Psoas muscle (tissue), 8 donors: ENCODE data around the gene C1QTNF8. TPM values are rescaled to one million over a fixed set of nuclear protein-coding genes. Genes with fewer than 3 reads are reported as not detected.

Experiments
- ATAC-seq, 4 donors: fragments of 200-7000 bp; cut with Tn5 transposase; one replicate each; pipeline ENCODE4 v1.9.1; 2020; ENCODE audit warnings: moderate library complexity in 3 of 4, mild to moderate bottlenecking in 2 of 4
- DNase-seq, 2 donors: peaks; one replicate each; pipeline ENCODE4 v3.0.0-alpha.2; 2020
- H3K27ac ChIP-seq: fragments of 200-600 bp; one replicate; pipeline ENCODE4 v1.8.0; 2022
- H3K27me3 ChIP-seq, 3 donors: fragments of 200-600 bp in 1 of 3; one replicate each; pipeline versions ENCODE4 v1.6.1 to v1.8.0; 2013 to 2022; ENCODE audit warnings: low read length in 2 of 3, mild to moderate bottlenecking in 2 of 3, moderate library complexity in 1 of 3; ENCODE audit not compliant: insufficient read depth in 3 of 3
- H3K36me3 ChIP-seq, 2 donors: fragments of 200-600 bp in 1 of 2; one replicate each; pipeline versions ENCODE4 v1.6.1 to v1.8.0; 2013 to 2022; ENCODE audit warnings: low read depth in 1 of 2, mild to moderate bottlenecking in 1 of 2, moderate library complexity in 1 of 2; ENCODE audit not compliant: insufficient read depth in 1 of 2
- H3K4me1 ChIP-seq: fragments of 200-600 bp; one replicate; pipeline ENCODE4 v1.8.0; 2022
- H3K4me3 ChIP-seq: fragments of 200-600 bp; one replicate; pipeline ENCODE4 v1.8.0; 2022; ENCODE audit warnings: mild to moderate bottlenecking
- H3K9me3 ChIP-seq: fragments of 200-600 bp; one replicate; pipeline ENCODE4 v1.8.0; 2022
- WGBS, 3 donors: extraction: QIAGEN DNeasy Blood & Tissue Kit; methylation state at CpG; one replicate each; pipeline versions ENCODE4 v1.1.6 to v1.1.7; 2013; 5-methylcytosine and 5-hydroxymethylcytosine counted together
- intact Hi-C, 2 donors: fragments of 100-400 bp; cut with DNase I; formaldehyde crosslinking; loops; one replicate each; pipeline versions ENCODE4 v1.11.0 to v1.14.2; 2022
- polyA plus RNA-seq, 3 donors: library from polyadenylated mRNA; stranded (reverse); fragments of 200-250 nt; gene quantifications; one replicate each; pipeline ENCODE4 v1.2.3, GENCODE V29; 2013
- total RNA-seq, 4 donors: library from RNA; stranded (reverse); fragmentation: NEBNext Ultra II Directional in 2 of 4; extraction: Animal tissue kit (Norgen Biotek cat#: 25700) in 2 of 4; gene quantifications; one replicate each; pipeline versions ENCODE4 v1.2.1 to v1.2.4, GENCODE V29; 2021 to 2023
- TF ChIP-seq, protein P1 (sequence below): fragments of 200-600 bp; IDR thresholded peaks from one replicate; pipeline ENCODE4 v1.8.0; 2022; ENCODE audit warnings: antibody characterized with exemption
- donor health status: healthy with polysubstance abuse.
- donor health status: DM: no; HTN: no; CAD: no; lungs with moderate emphysema.
- donor health status: Bipolar disorder and iron deficiency.
- donor health status: healthy.
- donor health status: DM: yes; HTN: yes; CAD: no.
- donor health status: DM: no; HTN: no; CAD: no.
- donor health status: DM: no; HTN: no; CAD: no.
- donor health status: DM: yes; HTN: yes; CAD: no.

Gene C1QTNF8
- total and polyA plus RNA-seq, 7 donors, result not detected

DNA sequence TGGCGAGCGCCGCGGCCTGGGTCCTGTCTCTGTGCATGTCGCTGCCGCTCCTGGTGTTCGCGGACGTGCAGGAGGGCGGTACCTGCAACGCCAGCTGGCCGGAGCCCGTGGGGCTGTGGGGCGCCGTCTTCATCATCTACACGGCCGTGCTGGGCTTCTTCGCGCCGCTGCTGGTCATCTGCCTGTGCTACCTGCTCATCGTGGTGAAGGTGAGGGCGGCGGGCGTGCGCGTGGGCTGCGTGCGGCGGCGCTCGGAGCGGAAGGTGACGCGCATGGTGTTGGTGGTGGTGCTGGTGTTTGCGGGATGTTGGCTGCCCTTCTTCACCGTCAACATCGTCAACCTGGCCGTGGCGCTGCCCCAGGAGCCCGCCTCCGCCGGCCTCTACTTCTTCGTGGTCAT lies 16.7 kb downstream of the C1QTNF8 start:
- H3K36me3 ChIP-seq, result no peaks in the 10 kb centered on the region
- TF ChIP-seq, protein P1, sequence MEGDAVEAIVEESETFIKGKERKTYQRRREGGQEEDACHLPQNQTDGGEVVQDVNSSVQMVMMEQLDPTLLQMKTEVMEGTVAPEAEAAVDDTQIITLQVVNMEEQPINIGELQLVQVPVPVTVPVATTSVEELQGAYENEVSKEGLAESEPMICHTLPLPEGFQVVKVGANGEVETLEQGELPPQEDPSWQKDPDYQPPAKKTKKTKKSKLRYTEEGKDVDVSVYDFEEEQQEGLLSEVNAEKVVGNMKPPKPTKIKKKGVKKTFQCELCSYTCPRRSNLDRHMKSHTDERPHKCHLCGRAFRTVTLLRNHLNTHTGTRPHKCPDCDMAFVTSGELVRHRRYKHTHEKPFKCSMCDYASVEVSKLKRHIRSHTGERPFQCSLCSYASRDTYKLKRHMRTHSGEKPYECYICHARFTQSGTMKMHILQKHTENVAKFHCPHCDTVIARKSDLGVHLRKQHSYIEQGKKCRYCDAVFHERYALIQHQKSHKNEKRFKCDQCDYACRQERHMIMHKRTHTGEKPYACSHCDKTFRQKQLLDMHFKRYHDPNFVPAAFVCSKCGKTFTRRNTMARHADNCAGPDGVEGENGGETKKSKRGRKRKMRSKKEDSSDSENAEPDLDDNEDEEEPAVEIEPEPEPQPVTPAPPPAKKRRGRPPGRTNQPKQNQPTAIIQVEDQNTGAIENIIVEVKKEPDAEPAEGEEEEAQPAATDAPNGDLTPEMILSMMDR, result no peak
- H3K9me3 ChIP-seq, result peaks cover 4% of the 10 kb centered on the region
- no peak overlapping the region for H3K4me3 ChIP-seq
- H3K4me1 ChIP-seq, result no peaks in the 10 kb centered on the region
- peaks cover 0 to 91% (median 43%) of the 10 kb centered on the region in 3 donors for H3K27me3 ChIP-seq
- no peak overlapping the region for H3K27ac ChIP-seq
- intact Hi-C loops, result no loop called here
- DNase-seq, result no peak
- ATAC-seq, result no peak
- WGBS, 3 donors, result 91 to 94% (median 93%) methylated on average over 42 to 43 of the region's 43 CpGs

DNA sequence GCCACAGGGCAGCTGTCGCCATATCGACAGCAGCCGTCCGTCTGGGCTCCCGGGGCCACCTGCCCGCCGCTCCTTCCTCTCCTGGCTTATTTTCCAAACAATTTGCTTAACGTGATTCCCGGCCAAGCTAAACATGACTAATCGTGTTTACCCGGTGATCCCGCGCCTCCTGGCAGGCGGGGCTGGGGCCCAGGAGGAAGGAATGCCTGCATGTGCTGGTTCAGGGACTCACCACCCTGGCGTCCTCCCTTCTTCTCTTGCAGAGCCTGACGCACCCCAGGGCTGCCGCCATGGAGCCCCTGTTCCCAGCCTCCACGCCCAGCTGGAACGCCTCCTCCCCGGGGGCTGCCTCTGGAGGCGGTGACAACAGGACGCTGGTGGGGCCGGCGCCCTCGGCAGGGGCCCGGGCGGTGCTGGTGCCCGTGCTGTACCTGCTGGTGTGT lies 17.4 kb downstream of the C1QTNF8 start:
- Histone ChIP-seq H3K36me3 (no peaks in the 10 kb centered on the region), H3K4me1 (no peaks in the 10 kb centered on the region), H3K9me3 (no peaks in the 10 kb centered on the region), H3K4me3 (no peak overlapping the region), H3K27me3 (peaks cover 0 to 91% (median 38%) of the 10 kb centered on the region in 3 donors), H3K27ac (no peak overlapping the region)
- TF ChIP-seq, protein P1, result no peak
- DNase-seq (no peak), ATAC-seq (peak; percentile 40 to 81 (median 58))
- intact Hi-C loops, result no loop called here
- 13 to 25% (median 25%) methylated on average over 24 to 28 of the region's 28 CpGs for WGBS, 3 donors

DNA sequence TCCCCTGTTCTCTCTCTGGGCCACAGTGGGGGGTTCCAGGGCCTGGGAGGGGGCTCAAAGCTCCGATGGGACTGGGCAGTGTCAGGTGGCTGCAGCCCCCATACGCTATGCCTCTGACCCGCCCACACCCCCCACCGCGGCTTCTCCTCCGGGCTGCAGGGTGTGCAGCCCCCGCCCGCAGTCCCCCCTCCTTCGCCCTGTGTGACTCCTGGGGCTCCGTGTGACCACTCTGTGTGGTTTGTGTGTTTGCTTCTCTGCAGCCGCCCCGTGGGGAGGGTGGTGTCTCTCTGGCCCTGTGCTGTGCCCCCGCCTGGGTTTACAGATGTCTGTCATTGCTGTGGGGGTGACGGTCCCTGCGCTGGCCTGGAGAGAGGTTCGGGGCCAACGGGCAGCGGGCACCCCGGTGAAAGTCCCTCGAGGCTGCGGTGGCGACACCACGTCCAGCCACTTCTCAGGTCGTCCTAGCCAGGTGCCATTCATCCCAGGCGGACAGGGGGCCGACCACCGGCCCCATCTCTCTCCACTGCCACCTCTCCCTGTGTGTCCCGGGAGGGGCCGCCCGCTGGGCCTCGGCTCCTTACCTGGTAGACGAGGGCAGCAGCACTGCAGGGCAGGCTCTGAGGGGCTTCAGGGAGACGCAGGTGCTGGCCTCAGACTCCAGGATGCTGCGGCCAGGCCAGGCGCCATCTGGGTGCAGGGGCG lies 18.0 kb downstream of the C1QTNF8 start:
- peaks cover 0 to 91% (median 40%) of the 10 kb centered on the region in 3 donors for H3K27me3 ChIP-seq
- no peaks in the 10 kb centered on the region for H3K9me3 ChIP-seq
- DNase-seq, result no peak
- no peaks in the 10 kb centered on the region for H3K36me3 ChIP-seq
- no peaks in the 10 kb centered on the region for H3K4me1 ChIP-seq
- TF ChIP-seq, protein P1, result no peak
- intact Hi-C loops, result no loop called here
- WGBS, 3 donors, result 39 to 56% (median 48%) methylated on average over 35 to 36 of the region's 36 CpGs
- H3K27ac ChIP-seq, result no peak overlapping the region
- H3K4me3 ChIP-seq, result no peak overlapping the region
- ATAC-seq, result no peak

DNA sequence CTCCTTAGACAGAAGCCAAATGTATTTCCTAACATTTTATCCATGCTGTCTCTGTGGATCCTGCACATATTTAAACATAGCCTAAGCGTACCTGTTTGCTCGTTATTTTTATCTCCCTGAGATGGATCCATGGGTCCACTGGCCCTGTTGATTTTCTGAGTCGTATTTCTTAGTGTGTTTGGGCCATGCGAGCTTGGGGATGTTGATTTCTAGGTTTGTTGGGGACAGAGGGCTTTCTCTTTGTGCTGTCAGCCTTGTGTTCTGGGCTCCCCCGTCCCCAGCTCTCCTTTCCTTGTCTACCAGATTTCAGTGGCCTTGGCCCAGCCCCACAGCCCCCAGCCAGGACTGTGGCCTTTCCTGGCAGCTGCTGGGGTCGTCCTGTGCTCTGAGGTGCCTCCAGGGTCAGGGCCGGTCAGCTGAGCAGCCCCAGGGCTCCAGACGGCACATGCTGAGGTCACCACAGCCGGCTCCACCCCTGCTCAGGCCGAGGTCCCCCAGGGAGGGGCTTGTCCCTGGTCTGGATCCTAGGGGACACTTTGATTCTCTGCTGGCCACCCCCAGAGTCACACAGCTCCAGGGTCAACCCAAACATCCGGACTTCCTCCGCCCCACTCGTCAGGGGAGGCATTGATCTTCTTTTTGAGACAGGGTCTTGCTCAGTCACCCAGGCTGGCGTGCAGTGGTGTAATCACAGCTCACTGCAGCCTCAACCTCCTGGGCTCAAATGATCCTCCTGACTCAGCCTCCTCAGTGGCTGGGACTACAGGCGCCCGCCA lies 19.1 kb downstream of the C1QTNF8 start:
- 38 to 42% (median 42%) methylated on average over 16 of the region's 16 CpGs for WGBS, 3 donors
- intact Hi-C loops, result no loop called here
- H3K4me3 ChIP-seq, result no peak overlapping the region
- ATAC-seq (no peak), DNase-seq (no peak)
- TF ChIP-seq, protein P1, result no peak
- no peaks in the 10 kb centered on the region for H3K9me3 ChIP-seq
- no peaks in the 10 kb centered on the region for H3K36me3 ChIP-seq
- H3K4me1 ChIP-seq, result no peaks in the 10 kb centered on the region
- peaks cover 0 to 91% (median 44%) of the 10 kb centered on the region in 3 donors for H3K27me3 ChIP-seq
- H3K27ac ChIP-seq, result no peak overlapping the region
